ENCODE data around the gene HNF1B.

GRCh38 chr17:37701496-37701898 lies 43.4 kb downstream of the HNF1B start:
- TF ChIP-seq CTCF (IDR thresholded peaks at IDR 0.05 in 4 of 5, conservative IDR thresholded peaks at IDR 0.05 in 1 of 5) (peak in 1 of 5 experiments; percentile 23), POLR2A (IDR thresholded peaks at IDR 0.05) (no peak)

Measured in gastrocnemius medialis (tissue), 4 donors.